NCI-H1105 (cell line): ENCODE results near the gene CPA5.
A peak's percentile ranks its signal among the peaks of the same experiment; 100 is the strongest.
"Not testable (repeated sequence)": the region's sequence is repeated elsewhere in the genome, so short reads cannot be mapped to it uniquely, and the experiment has no call there.

Source experiments
- DNase-seq: peaks from one replicate; lab custom pipeline; 2025; lab: John Stamatoyannopoulos, UW

CPA5 gene

DNA sequence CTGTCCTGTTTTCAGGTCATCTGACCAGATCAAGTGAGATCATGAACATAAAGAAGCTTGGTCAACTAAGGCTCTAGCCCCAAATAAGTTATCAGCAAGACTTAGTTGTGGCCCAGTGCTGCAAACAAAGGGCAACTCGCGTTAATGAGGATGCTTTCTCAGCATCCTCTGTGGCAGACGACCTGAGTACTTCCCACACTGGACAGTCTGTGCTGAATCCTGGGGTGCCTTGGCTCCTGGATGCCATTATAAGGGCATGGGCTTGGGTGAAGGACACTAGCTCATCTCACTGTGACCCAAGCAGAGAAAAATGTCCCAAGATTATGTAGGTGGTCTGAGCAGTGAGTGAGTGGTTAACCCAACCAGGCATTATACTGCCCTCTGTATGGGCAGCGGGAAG lies 13.9 kb downstream of the CPA5 start:
- no peak for DNase-seq

DNA sequence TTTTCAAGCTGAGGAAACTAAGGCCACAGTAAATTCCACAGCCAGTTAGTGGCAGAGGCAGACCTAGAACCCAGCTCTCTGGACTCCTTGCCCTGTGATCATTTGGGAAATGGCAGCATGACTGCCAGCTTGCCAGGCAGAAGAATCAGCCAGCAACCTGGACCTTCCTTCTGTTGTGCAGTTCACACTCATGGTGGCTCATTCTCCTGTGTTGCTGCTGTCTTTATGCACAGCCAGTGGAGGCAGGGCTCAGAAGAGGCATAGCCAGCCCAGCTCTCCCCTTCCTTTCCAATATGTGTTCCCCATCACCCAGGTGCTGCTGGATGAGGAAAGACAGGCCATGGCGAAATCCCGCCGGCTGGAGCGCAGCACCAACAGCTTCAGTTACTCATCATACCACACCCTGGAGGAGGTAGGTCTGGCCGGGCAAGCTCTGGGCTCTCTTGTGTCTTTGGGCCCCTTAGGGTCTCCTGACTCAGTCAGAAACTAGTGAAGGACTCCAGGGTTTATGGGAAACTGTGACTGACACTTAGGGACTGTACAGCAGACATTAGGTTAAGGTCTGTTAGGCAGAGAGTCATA lies 14.8 kb downstream of the CPA5 start:
- no peak for DNase-seq

DNA sequence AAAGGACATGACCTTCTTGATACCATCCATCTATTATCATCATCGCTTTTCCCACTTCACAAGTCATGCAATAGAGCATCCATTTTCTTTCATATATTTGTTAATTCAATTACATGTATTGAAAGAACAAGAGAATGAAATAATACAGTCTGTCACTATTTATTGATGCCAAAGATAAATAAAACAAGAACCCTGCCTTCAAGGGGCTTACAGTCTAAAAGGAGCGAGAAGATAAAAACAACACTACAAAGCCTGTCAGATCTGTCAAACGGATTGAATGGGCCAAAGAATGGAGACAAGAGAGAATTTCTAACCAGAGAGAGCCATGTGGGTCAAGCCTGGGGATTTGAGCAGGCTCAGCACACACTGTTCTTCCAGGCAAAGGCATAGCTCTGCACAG lies 15.9 kb downstream of the CPA5 start:
- no peak for DNase-seq

DNA sequence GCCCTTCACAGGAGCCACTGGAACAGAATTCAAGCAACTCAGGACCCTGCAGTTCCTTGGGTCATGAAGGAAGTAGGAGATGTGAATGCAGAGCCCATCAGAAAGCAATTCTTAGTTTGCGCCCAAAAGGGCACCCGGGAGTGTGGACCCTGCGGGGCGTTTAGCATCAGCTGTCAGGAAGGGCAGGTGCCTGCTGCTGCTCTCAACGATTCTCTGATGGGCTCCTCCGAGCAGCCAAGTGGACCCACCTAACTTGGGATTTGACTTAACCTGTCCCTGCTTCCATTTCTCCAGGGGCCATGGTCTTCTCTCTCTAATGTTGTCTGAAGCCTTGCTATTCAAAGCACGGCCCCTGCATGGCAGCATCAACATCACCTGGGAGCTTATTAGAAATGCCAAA lies 17.1 kb downstream of the CPA5 start:
- no peak for DNase-seq

DNA sequence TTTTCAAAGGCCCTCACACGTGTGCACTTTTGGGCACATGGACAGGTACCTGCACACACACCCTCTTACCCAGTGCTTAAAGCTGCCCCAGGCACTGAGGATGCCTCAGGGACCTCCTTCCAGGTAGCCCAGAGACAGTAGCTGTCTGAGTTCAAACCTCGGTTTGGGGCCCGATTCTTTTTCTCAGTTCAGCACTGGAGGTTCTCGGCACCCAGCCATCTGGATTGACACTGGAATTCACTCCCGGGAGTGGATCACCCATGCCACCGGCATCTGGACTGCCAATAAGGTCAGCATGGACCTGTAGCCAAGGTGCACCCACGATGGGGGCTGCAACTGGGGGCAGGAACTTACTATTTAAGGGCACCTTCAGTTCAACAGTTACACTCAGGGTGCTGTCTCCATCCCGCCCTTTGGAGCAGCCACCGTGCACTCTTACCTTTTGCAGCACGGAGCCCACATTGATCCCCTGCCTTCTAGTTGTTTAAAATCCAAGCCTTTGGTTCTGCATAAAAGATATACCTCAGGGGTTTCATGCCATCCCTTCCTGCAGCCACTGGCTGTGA lies 17.7 kb downstream of the CPA5 start:
- no peak for DNase-seq

DNA sequence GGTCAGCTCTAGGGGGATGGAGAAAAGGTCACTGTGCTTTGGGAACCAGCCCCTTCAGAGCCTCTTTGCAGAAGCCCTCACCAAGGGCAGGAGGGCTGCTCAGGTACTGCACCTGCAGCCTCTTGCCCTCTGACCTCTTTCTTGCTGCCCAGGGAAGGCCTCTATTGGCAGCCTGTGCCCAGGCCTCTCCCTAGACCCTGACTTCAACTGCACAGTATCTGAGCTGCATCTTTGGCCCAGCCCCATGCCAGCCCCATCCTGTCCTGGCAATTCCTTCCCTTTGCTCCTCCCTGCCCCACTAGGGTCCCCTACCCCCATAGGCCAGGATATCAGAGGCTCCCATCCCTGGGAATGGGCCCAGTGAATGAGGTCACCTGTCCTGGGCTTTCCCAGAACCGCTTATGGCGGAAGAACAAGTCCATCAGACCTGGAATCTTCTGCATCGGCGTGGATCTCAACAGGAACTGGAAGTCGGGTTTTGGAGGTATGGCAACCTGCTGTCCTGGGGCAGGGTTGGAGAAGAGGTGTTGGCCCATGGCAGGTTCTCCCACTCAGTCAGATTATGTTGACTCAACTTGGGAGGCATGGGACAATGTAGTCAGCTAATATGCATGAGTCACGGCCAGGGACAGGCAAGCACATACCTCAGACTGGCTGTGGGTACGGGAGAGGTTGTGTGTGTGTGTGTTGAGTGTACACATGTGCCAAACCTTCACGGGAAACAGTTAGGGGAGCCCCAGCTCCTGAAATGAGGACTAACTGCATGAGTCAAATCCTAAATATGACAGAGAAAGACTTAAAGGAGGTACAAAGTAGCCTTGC lies 18.6 kb downstream of the CPA5 start:
- DNase-seq: no peak

DNA sequence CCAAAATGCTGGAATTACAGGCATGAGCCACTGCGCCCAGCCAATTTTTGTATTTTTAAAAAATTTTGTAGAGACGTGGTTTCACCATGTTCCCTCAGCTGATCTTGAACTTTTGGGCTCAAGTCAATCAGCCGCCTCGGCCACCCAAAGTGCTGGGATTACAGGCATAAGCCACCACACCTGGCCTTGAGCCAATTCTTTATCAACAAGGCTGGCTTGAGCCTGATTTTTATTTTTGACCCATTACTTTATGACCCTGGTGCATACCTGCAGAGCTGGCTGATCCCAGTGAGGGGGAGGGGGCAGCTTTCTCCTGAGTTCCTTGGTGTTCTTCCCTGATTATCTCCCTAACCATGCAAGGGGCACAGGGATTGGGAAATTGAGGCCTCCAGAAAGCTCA lies 19.8 kb downstream of the CPA5 start:
- DNase-seq: no peak

DNA sequence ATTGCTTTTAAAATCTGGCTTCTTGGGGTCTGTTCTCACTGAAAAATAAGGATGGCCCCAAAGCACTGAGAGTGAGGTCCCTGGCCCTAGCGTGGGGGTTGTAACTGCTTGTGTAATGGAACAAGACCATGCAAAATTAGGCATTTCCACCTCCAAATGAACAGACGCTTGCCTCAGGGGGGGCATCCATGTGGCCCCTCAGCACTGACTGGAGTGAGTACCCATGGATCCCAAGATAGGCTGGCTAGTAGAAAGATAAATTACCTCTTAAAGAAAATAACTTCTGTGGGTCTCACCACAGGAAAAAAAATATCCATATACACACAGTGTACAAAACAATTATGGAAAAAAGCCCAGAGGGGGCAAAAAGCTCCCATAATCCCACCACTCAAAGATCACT lies 20.5 kb downstream of the CPA5 start:
- no peak for DNase-seq

DNA sequence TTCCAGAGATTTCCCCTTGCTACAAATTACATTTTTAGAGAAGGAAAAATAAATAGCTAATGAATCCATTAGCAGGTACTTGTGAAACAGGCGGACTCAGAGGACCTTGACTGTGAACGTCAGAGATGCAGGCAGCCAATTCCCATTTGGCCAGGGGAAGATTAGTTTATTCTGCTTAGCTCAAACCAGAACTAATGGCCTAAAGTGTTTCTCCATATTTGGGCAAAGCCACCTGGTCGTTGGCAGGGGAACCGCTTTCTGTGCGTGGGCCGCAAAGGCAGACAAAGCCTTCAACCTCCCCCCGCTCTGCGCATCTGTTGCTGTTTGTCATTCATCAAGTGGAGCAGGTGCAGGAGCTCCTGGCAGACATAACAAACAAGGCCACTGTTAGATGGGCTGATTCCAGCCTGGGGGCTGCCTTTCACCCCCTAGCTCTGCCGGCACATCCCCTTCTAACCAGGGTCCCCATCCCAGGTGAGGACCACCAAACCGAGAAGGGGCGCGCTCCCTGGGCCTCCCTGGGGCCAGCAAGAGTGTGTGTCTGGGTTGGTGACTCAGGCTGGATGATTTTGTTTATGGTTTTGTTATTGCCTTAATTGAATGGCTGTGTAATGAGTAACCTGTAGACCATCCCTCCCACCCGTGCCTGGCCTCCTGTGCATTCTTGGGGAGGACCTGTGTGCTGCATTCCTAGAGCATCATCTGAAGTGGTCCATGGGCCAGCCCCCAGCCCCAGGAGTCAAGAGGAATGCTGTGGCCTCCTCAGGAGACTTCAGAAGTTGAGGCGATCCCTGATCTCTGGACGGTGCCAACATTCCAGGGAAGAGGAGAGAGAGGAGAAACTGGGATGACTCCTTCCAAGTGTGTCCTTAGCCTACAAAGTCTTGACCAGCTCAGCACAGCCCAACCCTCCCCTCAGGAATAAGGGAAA lies 21.2 kb downstream of the CPA5 start:
- peak; percentile 99 for DNase-seq

DNA sequence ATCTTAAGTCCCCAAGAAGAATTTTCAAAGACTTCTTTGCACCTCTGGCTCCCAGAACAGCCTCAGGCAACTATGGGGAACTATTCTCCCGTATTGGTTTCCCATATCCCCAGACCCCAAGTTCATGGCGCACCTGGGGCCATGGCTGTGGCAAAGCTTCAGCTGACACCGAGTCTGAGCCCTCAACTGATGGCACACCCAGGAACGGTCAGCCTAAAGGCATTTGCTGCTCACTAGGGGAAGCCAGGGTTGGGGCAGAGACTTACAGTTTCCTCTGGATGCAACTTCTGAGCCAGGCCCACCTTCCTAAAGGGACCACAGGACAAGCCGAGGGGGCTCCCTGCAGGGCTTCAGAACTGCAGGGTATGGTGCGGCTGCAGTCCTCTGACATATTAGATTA lies 21.9 kb downstream of the CPA5 start:
- no peak for DNase-seq

DNA sequence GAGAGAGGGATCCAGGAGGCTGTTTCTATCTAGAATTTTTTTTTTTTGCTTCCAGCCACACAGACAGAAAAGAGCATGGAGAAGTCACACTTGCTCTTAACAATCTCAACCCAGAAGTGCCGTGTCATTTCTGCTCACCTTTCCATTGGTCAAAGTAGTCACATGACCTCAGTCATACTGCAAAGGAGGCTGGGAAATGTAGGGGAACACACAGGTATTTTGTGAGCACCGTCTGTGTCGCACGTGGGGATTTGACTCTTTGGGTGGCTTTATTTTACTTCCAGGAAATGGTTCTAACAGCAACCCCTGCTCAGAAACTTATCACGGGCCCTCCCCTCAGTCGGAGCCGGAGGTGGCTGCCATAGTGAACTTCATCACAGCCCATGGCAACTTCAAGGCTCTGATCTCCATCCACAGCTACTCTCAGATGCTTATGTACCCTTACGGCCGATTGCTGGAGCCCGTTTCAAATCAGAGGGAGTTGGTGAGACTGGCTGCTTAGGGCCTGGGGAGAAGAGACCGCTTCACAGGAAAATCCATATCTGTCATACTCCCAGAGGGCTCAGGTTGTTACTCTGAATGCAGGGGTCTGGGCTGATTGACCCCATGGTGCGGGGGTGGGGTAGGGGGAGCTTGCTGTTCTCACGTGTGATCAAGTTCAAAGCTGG lies 22.6 kb downstream of the CPA5 start:
- no peak for DNase-seq

DNA sequence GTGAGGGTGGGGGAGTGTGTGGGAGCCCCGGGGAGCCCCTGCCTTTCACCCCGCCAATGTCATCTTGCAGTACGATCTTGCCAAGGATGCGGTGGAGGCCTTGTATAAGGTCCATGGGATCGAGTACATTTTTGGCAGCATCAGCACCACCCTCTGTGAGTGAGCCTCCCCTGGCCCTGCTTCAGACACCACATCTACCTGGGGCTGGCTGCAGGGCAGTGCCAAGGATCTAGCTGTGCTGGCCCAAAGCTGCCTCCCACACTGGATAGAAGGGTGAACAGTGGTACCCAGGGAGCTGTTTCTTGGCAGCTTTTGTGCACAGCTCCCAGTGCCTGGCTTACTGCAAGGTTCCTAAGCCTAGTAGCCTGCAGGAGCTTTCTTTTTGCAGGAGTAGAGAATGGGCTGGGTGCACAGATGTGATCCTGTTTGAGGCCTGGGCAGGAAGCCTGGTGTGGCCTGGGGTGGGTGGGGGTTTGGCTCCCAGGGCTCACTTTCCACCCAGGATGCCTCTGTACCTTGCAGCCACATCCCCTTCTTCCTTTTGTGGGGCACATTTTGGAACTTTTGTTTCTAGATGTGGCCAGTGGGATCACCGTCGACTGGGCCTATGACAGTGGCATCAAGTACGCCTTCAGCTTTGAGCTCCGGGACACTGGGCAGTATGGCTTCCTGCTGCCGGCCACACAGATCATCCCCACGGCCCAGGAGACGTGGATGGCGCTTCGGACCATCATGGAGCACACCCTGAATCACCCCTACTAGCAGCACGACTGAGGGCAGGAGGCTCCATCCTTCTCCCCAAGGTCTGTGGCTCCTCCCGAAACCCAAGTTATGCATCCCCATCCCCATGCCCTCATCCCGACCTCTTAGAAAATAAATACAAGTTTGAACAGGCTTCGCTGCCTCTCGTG lies 23.5 kb downstream of the CPA5 start:
- DNase-seq: no peak

DNA sequence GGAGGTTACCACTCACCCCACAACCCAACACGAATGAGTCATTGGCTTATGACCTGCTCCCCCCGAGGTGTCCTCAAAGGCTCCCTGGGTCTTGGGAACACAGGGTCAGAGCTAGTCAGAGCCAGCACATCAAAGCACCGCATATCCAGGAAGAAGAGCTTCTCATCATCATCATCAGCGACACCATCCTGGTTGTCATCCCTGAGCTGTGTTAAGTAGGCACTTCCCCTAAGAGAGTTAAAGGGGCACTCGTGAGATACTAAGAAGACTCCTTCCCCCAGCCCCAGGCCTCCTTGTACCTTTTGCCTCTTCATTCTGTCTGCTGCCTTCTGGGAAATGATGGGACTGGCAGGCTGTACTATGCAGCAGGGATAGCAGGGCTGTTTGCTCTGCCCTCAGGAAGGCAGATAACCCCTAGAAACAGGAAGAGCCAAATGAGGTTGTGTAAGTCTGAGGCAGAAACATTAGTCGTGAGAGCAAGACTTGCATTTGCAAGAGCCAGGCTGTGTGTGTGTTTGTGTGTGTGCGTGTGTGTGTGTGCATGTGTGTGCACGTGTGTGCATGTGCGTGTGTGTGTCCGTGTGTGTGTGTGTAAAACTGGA lies 24.6 kb downstream of the CPA5 start:
- no peak for DNase-seq

DNA sequence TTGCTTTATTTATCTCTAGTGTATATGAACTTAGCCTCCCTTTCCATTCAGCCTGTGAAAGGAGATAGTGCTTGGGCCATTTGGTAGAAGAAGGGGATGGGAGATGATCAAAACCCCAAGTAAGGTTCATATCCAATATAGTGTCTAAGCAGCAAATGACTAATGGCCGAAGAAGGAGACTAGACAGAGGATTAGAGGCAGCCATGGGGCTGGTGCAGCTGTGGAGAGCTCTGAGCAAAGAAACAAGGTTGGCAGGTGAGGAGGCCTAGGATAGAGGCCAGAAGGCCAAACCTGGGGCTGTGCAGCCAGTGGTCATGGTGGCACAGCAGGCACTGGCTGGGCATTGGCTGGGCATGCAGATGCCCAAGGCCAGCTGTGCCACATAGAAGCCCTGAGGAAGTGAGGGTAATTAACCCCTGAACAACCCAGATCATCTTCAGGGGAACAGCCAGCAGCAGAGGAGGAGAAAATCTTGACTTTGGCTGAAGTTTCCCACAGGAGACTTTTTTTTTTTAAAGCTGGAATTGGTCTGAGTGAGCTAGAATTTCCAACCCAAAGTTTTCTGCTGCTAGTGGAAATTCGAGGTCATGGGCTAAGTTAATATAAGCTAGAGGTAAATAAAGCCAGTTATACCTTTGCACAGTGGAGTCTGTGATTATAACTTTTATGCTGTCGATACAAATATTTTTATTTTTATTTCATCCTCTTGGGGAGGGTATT lies 25.4 kb downstream of the CPA5 start:
- no peak for DNase-seq

DNA sequence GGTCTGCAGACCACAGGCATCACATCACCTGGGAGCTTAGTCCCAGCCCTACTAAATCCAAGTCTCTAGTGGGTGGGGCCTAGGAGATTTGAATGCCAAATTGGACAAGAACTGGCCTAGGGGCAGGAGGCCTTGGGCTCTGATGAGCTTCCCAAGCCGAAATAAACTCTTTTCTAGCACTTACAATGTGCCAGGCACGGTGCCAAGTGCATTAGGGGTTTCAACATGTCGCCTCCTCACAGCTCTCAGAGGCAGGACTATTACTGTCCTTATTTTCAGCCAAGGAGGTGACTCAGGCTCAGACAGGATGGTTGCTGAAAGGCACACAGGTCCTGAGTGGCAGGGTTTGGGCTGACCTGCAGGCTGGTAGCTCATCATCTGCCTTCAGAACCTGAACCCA lies 26.4 kb downstream of the CPA5 start:
- DNase-seq: peak; percentile 15

DNA sequence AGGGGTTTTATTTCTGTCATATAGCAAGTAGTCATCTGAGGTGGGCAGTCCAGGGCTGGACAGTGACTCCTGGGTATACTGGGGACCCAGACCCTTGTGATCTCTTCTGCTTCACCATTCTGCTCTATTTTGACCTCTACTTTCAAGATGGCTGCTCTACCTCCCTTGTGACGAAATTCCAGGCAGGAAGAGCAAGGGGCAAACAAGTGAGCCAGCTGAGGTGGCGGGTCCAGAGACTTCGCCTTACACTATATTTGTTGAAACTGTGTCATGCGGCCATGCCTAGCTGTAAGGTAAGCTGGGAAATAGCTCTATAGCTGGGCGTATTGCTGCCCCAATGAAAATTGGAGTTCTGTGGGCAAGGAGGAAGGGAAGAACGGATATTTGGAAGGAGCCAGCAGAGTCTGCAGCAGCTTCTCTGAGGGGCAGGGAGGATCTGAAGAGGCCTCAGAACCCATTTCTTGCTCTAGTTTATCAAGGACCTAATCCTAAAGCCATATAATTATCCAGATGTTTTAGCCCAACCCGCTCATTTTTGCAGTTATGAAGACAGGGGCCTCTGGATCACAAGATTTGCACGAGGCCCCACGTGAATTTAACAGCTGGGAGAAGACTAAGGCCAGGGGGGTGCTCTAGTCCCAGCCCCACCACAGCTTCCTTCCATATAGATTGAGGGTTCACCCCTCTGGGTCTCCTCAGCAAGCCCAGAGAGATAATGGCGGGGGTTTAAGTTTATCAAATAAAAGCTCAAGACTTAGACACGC lies 28.0 kb downstream of the CPA5 start:
- no peak for DNase-seq

DNA sequence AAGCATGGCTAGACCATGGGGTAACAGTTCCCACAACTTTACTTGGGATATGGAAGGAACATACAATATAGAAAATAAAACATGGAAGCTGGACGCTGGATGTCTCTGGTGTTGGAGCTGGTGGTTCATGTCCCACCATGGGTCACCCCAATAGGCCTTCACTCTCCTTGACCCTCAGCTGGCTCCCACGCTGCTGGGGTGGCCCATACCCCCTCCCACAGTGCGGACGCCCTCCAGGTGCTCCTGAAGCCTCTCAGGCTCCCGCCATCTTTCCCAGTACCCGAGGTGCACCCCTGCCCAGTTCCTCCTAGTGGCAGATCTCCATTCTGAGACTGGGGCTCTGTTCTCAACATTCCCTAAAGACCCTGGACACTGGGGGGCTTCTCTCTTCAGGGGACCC lies 29.9 kb downstream of the CPA5 start:
- no peak for DNase-seq

DNA sequence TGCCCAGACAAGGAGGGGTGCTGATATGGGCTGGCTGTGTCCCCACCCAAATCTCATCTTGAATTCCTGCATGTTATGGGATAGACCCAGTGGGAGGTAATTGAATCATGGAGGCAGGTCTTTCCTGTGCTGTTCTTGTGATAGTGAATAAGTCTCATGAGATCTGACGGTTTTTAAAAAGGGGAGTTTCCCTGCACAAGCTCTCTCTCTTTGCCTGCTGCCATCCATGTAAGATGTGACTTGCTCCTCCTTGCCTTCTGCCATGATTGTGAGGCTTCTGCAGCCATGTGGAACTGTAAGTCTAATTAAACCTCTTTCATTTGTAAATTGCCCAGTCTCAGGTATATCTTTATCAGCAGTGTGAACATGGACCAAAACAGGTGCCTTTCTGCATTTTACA lies 31.8 kb downstream of the CPA5 start:
- DNase-seq: not testable (repeated sequence)

DNA sequence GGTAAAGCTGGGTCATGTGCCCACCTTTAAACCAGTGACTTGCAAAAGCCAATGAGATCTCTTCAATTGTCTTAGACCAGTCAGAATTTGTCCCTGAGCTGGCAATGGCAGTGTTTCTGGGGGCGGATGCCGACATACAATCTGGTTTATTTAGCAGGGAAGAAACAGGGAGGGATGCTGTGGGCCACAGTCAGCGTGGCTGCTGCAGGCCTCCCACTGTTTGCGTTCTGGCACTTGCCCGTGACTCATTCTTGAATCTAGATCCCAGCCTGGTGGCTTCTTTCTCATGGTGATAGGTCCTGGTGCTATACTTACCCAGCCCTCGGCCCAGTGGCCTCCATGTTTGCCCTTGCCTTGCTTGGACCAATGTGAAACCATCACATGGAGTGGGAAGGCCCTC lies 32.6 kb downstream of the CPA5 start:
- no peak for DNase-seq
